Measurements from ENCODE around the gene GP1BA.

GP1BA gene

DNA sequence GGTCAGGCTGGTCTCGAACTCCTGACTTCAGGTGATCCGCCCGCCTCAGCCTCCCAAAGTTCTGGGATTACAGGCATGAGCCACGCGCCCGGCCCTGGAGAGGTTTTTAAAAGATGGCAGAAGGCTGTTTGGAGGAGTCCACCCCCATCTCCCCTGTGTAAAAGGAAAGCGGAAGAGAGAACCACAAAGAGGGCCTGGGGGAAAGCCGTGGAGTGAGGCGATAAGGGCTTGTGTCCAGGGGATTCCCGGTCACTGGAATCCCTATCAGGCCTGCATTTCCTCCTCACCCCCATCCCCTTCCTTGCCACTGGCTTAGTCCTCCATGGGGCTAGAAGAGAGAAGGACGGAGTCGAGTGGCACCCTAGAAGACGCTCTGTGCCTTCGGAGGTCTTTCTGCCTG is at the start of gene GP1BA:
Gene GP1BA (plus strand): TSS at position 315 of the 400 bp plus-strand sequence. CDS start 328 bp downstream, outside the sequence.
- no peak for DNase-seq (ENCODE audit: low read depth)
- H3K4me3 ChIP-seq (replicated peaks; ENCODE audit: low read depth, low read length), result no peak within 1 kb of the TSS
- TF ChIP-seq, protein P1, sequence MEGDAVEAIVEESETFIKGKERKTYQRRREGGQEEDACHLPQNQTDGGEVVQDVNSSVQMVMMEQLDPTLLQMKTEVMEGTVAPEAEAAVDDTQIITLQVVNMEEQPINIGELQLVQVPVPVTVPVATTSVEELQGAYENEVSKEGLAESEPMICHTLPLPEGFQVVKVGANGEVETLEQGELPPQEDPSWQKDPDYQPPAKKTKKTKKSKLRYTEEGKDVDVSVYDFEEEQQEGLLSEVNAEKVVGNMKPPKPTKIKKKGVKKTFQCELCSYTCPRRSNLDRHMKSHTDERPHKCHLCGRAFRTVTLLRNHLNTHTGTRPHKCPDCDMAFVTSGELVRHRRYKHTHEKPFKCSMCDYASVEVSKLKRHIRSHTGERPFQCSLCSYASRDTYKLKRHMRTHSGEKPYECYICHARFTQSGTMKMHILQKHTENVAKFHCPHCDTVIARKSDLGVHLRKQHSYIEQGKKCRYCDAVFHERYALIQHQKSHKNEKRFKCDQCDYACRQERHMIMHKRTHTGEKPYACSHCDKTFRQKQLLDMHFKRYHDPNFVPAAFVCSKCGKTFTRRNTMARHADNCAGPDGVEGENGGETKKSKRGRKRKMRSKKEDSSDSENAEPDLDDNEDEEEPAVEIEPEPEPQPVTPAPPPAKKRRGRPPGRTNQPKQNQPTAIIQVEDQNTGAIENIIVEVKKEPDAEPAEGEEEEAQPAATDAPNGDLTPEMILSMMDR (IDR thresholded peaks at IDR 0.05; ENCODE audit: low read length, missing control alignments), result no peak

DNA sequence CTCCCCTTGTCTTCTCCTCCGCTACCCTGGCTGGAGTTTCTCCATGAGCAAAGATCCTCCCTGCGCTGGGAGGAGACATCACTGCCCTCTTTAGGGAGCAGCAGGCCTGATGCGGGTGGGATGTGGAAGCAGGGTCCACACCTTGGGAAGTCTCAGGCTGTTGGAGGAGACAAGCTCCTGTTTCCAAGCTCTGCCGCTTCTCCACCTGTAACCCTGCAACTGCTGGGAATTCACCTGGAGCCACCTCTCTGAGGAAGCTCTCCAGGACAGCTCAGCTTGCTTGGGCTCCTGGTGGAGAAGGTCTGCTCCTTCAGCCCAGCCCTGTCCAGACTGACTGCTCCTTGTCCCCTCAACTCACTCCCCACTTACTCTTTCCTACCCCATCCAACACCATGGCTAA is 47.6 kb upstream of the GP1BA start:
- TF ChIP-seq, protein P1 (IDR thresholded peaks at IDR 0.05; ENCODE audit: low read length, missing control alignments), result no peak
- no peak overlapping the region for H3K4me3 ChIP-seq (replicated peaks; ENCODE audit: low read depth, low read length)
- DNase-seq (ENCODE audit: low read depth), result no peak

DNA sequence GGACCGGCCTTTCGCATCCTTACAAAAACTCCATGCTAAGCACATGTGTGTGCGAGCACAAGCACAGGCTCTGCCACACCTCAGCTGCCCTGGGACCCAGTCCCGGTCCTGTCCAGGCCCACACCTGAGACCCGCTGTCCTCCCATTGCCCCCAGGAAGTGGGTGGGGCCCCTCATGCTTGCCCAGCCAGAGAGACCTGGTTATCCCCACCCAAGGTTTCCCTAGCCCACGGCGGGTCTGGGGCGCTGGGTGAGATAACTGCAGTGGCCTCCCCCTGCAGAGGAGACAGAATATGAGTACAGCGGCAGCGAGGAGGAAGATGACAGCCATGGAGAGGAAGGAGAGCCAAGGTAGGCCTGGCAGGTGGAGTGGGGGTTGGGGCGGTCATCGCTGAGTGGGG is 45.2 kb upstream of the GP1BA start:
- no peak for DNase-seq (ENCODE audit: low read depth)
- TF ChIP-seq, protein P1 (IDR thresholded peaks at IDR 0.05; ENCODE audit: low read length, missing control alignments), result no peak
- H3K4me3 ChIP-seq (replicated peaks; ENCODE audit: low read depth, low read length), result no peak overlapping the region

DNA sequence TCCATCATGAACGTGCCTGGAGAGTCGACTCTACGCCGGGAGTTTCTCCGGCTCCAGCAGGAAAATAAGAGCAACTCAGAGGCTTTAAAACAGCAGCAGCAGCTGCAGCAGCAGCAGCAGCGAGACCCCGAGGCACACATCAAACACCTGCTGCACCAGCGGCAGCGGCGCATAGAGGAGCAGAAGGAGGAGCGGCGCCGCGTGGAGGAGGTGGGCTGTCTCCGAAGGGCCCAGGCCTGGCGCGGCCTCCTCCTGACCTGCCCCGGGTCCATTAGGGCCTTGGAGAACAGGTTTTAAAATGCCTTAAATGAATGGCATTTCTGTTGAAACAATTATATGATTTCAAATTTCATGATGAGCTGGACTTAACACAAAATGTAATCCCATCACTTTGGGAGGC is 44.5 kb upstream of the GP1BA start:
- TF ChIP-seq, protein P1 (IDR thresholded peaks at IDR 0.05; ENCODE audit: low read length, missing control alignments), result no peak
- H3K4me3 ChIP-seq (replicated peaks; ENCODE audit: low read depth, low read length), result no peak overlapping the region
- no peak for DNase-seq (ENCODE audit: low read depth)

DNA sequence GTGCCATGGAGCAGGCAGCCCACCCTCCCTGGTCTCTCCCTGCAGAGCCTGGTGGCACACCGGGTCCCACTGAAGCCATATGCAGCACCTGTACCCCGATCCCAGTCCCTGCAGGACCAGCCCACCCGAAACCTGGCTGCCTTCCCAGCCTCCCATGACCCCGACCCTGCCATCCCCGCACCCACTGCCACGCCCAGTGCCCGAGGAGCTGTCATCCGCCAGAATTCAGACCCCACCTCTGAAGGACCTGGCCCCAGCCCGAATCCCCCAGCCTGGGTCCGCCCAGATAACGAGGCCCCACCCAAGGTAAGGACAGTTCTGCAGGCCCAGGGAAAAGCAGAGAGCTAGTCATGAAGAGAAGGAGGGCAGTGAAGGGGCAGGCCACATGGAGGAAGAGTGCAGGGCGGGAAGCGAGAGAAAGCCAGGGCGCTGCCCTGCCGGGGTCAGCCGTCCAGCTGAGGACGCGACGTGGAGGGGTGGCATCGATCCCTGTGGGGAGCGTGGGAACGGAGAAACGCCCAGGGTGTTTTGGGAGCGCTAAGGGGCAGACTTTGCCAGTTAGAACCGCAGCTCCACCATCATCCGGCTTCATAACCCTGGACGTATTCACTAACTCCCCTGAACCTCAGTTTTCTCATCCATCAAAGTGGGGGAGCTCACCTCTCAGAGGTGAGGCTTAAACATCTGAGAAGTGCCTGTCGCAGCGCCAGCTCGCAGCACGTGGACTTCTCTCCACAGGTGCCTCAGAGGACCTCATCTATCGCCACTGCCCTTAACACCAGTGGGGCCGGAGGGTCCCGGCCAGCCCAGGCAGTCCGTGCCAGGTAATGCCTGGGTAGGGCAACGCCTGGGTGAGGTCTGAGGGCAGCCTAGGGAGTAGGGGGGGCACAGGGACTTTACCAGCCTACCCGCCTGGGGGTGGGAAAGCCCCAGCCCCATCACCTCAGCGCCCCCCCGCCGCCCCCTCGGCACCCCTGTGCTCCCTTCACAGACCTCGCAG is 40.4 kb upstream of the GP1BA start:
- no peak for DNase-seq (ENCODE audit: low read depth)
- TF ChIP-seq, protein P1 (IDR thresholded peaks at IDR 0.05; ENCODE audit: low read length, missing control alignments), result no peak
- no peak overlapping the region for H3K4me3 ChIP-seq (replicated peaks; ENCODE audit: low read depth, low read length)

DNA sequence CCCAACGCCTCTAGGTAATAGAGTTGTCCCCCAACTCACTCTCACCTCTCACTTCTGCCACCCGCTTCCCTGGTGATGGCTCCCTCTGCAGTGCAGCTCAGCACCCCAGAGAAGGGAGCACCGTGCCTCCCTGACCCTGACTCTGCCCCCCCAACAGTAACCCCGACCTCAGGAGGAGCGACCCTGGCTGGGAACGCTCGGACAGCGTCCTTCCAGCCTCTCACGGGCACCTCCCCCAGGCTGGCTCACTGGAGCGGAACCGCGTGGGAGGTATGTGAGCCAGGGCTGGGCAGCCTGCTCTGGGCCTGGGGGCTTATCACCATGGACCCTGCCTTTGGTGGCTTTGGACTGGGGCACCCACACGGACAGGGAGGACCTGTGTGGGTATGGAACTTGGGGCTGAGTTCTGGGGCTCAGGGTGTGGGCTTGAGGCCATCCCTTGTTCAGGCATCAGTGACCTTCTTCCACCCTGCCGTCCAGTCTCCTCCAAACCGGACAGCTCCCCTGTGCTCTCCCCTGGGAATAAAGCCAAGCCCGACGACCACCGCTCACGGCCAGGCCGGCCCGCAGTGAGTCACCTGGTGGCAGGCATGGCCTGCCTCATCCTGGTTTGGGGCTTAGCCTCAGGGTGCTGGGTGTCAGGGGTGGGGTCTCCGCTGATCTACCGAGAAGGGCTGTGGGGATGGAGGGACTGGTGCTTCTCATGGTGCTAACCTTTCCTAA is 39.4 kb upstream of the GP1BA start:
- no peak overlapping the region for H3K4me3 ChIP-seq (replicated peaks; ENCODE audit: low read depth, low read length)
- TF ChIP-seq, protein P1 (IDR thresholded peaks at IDR 0.05; ENCODE audit: low read length, missing control alignments), result no peak
- DNase-seq (ENCODE audit: low read depth), result no peak
